ENCODE data around the gene SPDYE16.
"Not testable (repeated sequence)": the region's sequence is repeated elsewhere in the genome, so short reads cannot be mapped to it uniquely, and the experiment has no call there.

DNA sequence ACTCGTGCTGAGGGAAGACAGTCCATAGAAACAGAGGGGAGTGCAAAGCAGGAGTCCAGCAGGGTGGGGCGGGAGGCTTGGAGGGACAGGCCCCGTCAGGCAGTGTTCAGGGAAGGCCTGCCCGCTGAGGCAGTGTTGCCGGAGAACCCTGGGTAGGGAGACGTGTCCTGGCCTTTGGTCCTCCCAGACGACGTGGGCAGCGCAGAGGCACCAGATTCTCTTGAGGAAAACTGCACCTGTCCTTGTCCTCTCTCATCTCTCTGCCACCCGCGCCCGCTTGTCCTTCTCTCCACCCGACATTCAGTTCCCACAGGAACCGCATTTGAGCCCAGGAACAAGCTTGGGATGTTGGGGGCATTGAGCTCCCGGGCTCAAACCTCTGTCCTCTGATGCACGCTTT is 47.4 kb downstream of the SPDYE16 start:
- TF ChIP-seq JUNB (IDR thresholded peaks at IDR 0.05; ENCODE audit: unreplicated experiment); CTCF (conservative IDR thresholded peaks at IDR 0.05; ENCODE audit: low read depth in 2 of 2); EZH2 (IDR thresholded peaks at IDR 0.05; ENCODE audit: low read depth, unreplicated experiment): not testable (repeated sequence)

Data from GM23338 (cell line).